Parathyroid adenoma (tissue), 2 donors: ENCODE results near the gene SNX25.
A peak's percentile ranks its signal among the peaks of the same experiment; 100 is the strongest.
"Not testable (repeated sequence)": the region's sequence is repeated elsewhere in the genome, so short reads cannot be mapped to it uniquely, and the experiment has no call there.

Experiments
- H2AFZ ChIP-seq: fragments of 300-600 bp; sonication (generic); one replicate; pipeline ENCODE4 v1.7.0; 2017; ENCODE audit warnings: antibody characterized with exemption, mild to moderate bottlenecking
- H3K27ac ChIP-seq: fragments of 300-600 bp; sonication (generic); one replicate; pipeline ENCODE4 v1.7.0; 2017
- H3K27me3 ChIP-seq: fragments of 300-600 bp; sonication (generic); one replicate; pipeline ENCODE4 v1.7.0; 2017; ENCODE audit warnings: low read length; ENCODE audit not compliant: control insufficient read depth, insufficient read depth
- H3K36me3 ChIP-seq: fragments of 300-600 bp; sonication (generic); one replicate; pipeline ENCODE4 v1.7.0; 2017; ENCODE audit warnings: low read length; ENCODE audit not compliant: control insufficient read depth, insufficient read depth
- H3K4me1 ChIP-seq: fragments of 300-600 bp; sonication (generic); one replicate; pipeline ENCODE4 v1.7.0; 2017; ENCODE audit warnings: control low read depth
- H3K4me2 ChIP-seq: fragments of 300-600 bp; sonication (generic); one replicate; pipeline ENCODE4 v1.7.0; 2017; ENCODE audit warnings: low read length
- H3K4me3 ChIP-seq: fragments of 300-600 bp; sonication (generic); one replicate; pipeline ENCODE4 v1.7.0; 2017; ENCODE audit warnings: low read depth, low read length
- H3K79me2 ChIP-seq: fragments of 300-600 bp; sonication (generic); one replicate; pipeline ENCODE4 v1.7.0; 2017; ENCODE audit warnings: control low read depth
- H3K9ac ChIP-seq: fragments of 300-600 bp; sonication (generic); one replicate; pipeline ENCODE4 v1.7.0; 2017; ENCODE audit warnings: mild to moderate bottlenecking
- H3K9me3 ChIP-seq: fragments of 300-600 bp; sonication (generic); one replicate; pipeline ENCODE4 v1.7.0; 2017; ENCODE audit warnings: low read length; ENCODE audit not compliant: control insufficient read depth
- CTCF ChIP-seq: fragments of 300-600 bp; sonication (generic); IDR thresholded peaks from one replicate; pipeline ENCODE4 v1.7.0; 2017; ENCODE audit warnings: antibody characterized with exemption, mild to moderate bottlenecking
- donor health status: primary hyperparathyroidism.

Gene SNX25

DNA sequence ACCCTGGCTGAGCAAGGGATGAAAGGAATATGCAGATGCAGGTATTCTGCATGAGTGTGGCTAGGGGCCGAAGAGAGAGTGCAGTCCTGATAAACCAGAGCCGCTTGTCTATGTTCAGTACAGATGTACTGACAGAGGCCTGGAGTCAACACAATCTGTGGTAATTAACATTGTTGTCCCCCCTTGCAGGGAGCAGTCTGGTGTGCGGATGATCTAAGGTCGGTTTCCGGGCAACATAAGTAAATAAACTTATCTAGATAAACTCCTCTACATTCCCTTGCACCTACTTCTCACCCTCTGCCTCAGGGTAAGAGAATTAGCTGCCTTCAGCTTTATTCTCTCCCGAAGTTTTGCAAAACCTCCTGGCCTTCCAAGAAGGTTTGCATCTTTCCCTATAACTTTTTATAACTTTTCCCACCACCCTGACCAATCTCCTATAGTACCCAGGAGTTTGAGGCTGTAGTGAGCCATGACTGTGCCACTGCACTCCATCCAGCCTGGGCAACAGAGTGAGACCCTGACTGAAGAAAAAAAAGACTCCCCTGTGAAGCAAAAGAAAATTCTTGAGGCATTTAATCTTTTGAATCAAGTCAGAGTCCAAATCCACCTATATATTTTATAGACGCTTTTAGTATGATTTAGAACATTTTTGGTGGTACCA is 26.6 kb downstream of the SNX25 start:
- Histone ChIP-seq H2AFZ (no peak overlapping the region), H3K9ac (no peak overlapping the region), H3K4me1 (no peaks in the 10 kb centered on the region), H3K36me3 (no peaks in the 10 kb centered on the region), H3K79me2 (peaks cover 3% of the 10 kb centered on the region), H3K27me3 (no peaks in the 10 kb centered on the region), H3K4me2 (no peak overlapping the region), H3K27ac (no peak overlapping the region), H3K9me3 (no peaks in the 10 kb centered on the region), H3K4me3 (no peak overlapping the region)
- TF ChIP-seq CTCF, result no peak

- Histone ChIP-seq H2AFZ (no peak overlapping the region), H3K27ac (peak overlapping the region; percentile 42), H3K27me3 (no peaks in the 10 kb centered on the region), H3K9me3 (no peaks in the 10 kb centered on the region), H3K4me1 (no peaks in the 10 kb centered on the region), H3K36me3 (no peaks in the 10 kb centered on the region), H3K4me2 (no peak overlapping the region), H3K9ac (no peak overlapping the region), H3K79me2 (peaks cover 3% of the 10 kb centered on the region), H3K4me3 (no peak overlapping the region)
- TF ChIP-seq CTCF, result no peak
Observed at GRCh38 chr4:185237175-185237574, 27.8 kb downstream of the SNX25 start.

GRCh38 chr4:185238215-185238681 is 28.9 kb downstream of the SNX25 start:
- H3K27me3 ChIP-seq, result no peaks in the 10 kb centered on the region
- TF ChIP-seq CTCF, result no peak
- peaks cover 3% of the 10 kb centered on the region for H3K79me2 ChIP-seq
- no peak overlapping the region for H2AFZ ChIP-seq
- H3K27ac ChIP-seq, result no peak overlapping the region
- H3K4me3 ChIP-seq, result no peak overlapping the region
- H3K4me1 ChIP-seq, result no peaks in the 10 kb centered on the region
- H3K36me3 ChIP-seq, result no peaks in the 10 kb centered on the region
- H3K4me2 ChIP-seq, result no peak overlapping the region
- H3K9me3 ChIP-seq, result no peaks in the 10 kb centered on the region
- no peak overlapping the region for H3K9ac ChIP-seq

DNA sequence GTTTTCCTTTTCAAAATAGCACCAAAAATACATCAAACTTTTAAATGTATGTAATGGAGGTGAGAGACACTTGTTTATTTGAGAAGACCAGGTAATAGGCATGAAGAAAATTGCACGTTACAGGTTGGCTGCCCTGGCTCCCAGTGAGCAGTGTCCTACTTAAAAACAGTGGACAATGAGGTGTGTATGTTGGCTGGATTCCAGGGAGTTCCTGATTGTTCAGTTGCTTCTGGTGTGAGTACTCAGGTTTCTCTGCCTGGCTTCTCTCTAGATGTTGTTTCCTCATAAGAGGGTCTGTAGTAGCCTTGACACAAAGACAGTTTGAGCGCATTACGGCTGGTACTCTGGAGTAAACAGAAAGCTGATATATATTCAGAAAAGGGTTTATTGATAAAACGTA is 29.4 kb downstream of the SNX25 start:
- H3K36me3 ChIP-seq, result no peaks in the 10 kb centered on the region
- H3K4me2 ChIP-seq, result no peak overlapping the region
- H3K79me2 ChIP-seq, result peaks cover 3% of the 10 kb centered on the region
- no peak overlapping the region for H3K9ac ChIP-seq
- no peak overlapping the region for H2AFZ ChIP-seq
- H3K9me3 ChIP-seq, result no peaks in the 10 kb centered on the region
- no peak overlapping the region for H3K4me3 ChIP-seq
- TF ChIP-seq CTCF, result no peak
- H3K4me1 ChIP-seq, result no peaks in the 10 kb centered on the region
- H3K27me3 ChIP-seq, result no peaks in the 10 kb centered on the region
- no peak overlapping the region for H3K27ac ChIP-seq

GRCh38 chr4:185240486-185240885 is 31.1 kb downstream of the SNX25 start:
- H3K4me3 ChIP-seq, H3K27me3 ChIP-seq, H3K9ac ChIP-seq, H3K4me2 ChIP-seq, H2AFZ ChIP-seq, H3K9me3 ChIP-seq, H3K27ac ChIP-seq, H3K36me3 ChIP-seq, H3K4me1 ChIP-seq, H3K79me2 ChIP-seq: not testable (repeated sequence)
